ENCODE results near the gene EREG.
"Not testable (repeated sequence)": the region's sequence is repeated elsewhere in the genome, so short reads cannot be mapped to it uniquely, and the experiment has no call there.

The EREG gene

GRCh38 chr4:74390677-74391076 is 25.7 kb downstream of the EREG start:
- no peak for DNase-seq (ENCODE audit: low spot score)

- no peak for DNase-seq (ENCODE audit: low spot score)
Measured at GRCh38 chr4:74391346-74391745, 26.4 kb downstream of the EREG start.

GRCh38 chr4:74391890-74392475 is 27.0 kb downstream of the EREG start:
- no peak for DNase-seq (ENCODE audit: low spot score)

- no peak for DNase-seq (ENCODE audit: low spot score)
Measured at GRCh38 chr4:74394476-74395136, 29.7 kb downstream of the EREG start.

GRCh38 chr4:74395633-74396032 is 30.7 kb downstream of the EREG start:
- DNase-seq (ENCODE audit: low spot score), result no peak

GRCh38 chr4:74397748-74398426 is 32.9 kb downstream of the EREG start:
- DNase-seq (ENCODE audit: low spot score), result no peak

- DNase-seq (ENCODE audit: low spot score), result not testable (repeated sequence)
Measured at GRCh38 chr4:74398894-74399589, 34.1 kb downstream of the EREG start.

GRCh38 chr4:74400395-74400794 is 35.5 kb downstream of the EREG start:
- no peak for DNase-seq (ENCODE audit: low spot score)

- DNase-seq (ENCODE audit: low spot score), result no peak
Measured at GRCh38 chr4:74402692-74403456, 37.9 kb downstream of the EREG start.

GRCh38 chr4:74407891-74408290 is 42.9 kb downstream of the EREG start:
- no peak for DNase-seq (ENCODE audit: low spot score)

- DNase-seq (ENCODE audit: low spot score), result no peak
Measured at GRCh38 chr4:74408639-74409038, 43.7 kb downstream of the EREG start.

- DNase-seq (ENCODE audit: low spot score), result no peak
Measured at GRCh38 chr4:74410272-74410671, 45.3 kb downstream of the EREG start.

- no peak for DNase-seq (ENCODE audit: low spot score)
Measured at GRCh38 chr4:74412225-74412624, 47.3 kb downstream of the EREG start.

- DNase-seq (ENCODE audit: low spot score), result no peak
Measured at GRCh38 chr4:74413265-74413664, 48.3 kb downstream of the EREG start.

- DNase-seq (ENCODE audit: low spot score), result no peak
Measured at GRCh38 chr4:74414149-74414809, 49.3 kb downstream of the EREG start.

- no peak for DNase-seq (ENCODE audit: low spot score)
Measured at GRCh38 chr4:74415602-74416300, 50.8 kb downstream of the EREG start.

GRCh38 chr4:74418063-74418670 is 53.2 kb downstream of the EREG start:
- DNase-seq (ENCODE audit: low spot score), result no peak

GRCh38 chr4:74420863-74421262 is 55.9 kb downstream of the EREG start:
- DNase-seq (ENCODE audit: low spot score), result no peak

GRCh38 chr4:74423104-74423503 is 58.2 kb downstream of the EREG start:
- no peak for DNase-seq (ENCODE audit: low spot score)

- no peak for DNase-seq (ENCODE audit: low spot score)
Measured at GRCh38 chr4:74424111-74424510, 59.2 kb downstream of the EREG start.
